Endothelial cell of umbilical vein (primary cell): ENCODE data around the gene TSPAN10. TPM values are rescaled to one million over a fixed set of nuclear protein-coding genes. Genes with fewer than 3 reads are reported as not detected.

Experiments
- BruUV-seq: library from RNA; stranded (reverse); fragments of 400-500 nt; replicated peaks from 2 replicates; lab custom pipeline; 2021; lab: Mats Ljungman, UMichigan
- CTCF ChIA-PET: fragments of 300-600, 350-600 bp; sonication (Branson Sonifier 250); formaldehyde crosslinking; loops from one replicate; lab custom pipeline; 2021; ENCODE audit warnings: antibody characterized with exemption, inconsistent platforms; lab: Charles Lee
- POLR2A ChIA-PET: fragments of 300-600, 350-600 bp; sonication (Branson Sonifier 250); formaldehyde crosslinking; loops from one replicate; lab custom pipeline; 2021; ENCODE audit warnings: antibody characterized with exemption, inconsistent platforms; lab: Charles Lee
- DNase-seq: peaks from one replicate; pipeline ENCODE4 v3.0.0-alpha.2; 2011; ENCODE audit warnings: low read depth, low spot score
- FAIRE-seq: peaks from 2 replicates; lab custom pipeline; 2011; peaks lifted over from hg19 to GRCh38; lab: Jason Lieb, UNC
- H2AFZ ChIP-seq: 2 replicates; pipeline ENCODE4 v1.6.0; 2012; ENCODE audit warnings: low read depth, low read length, control low read depth, inconsistent platforms
- H3K27ac ChIP-seq: 2 replicates; pipeline ENCODE4 v1.5.1; 2011; ENCODE audit warnings: low read depth, mild to moderate bottlenecking, control low read depth, low read length, moderate library complexity; ENCODE audit not compliant: insufficient read depth
- H3K27me3 ChIP-seq, 2 experiments: 2 replicates each; pipeline versions ENCODE4 v1.6.0 to v1.6.1; 2011; ENCODE audit warnings: low read length in 2 of 2, mixed read lengths in 1 of 2; ENCODE audit not compliant: control insufficient read depth in 2 of 2, insufficient read depth in 2 of 2
- H3K36me3 ChIP-seq, 2 experiments: 2 replicates in 1 of 2; 3 replicates in 1 of 2; pipeline ENCODE4 v1.5.1; 2011; ENCODE audit warnings: low read length in 2 of 2, mild to moderate bottlenecking in 1 of 2, moderate library complexity in 1 of 2; ENCODE audit not compliant: control insufficient read depth in 2 of 2, insufficient read depth in 2 of 2; ENCODE audit errors: extremely low read depth in 1 of 2
- H3K4me1 ChIP-seq: 3 replicates; pipeline ENCODE4 v1.5.1; 2011; ENCODE audit warnings: mild to moderate bottlenecking, low read length; ENCODE audit not compliant: control insufficient read depth, insufficient read depth; ENCODE audit errors: extremely low read depth
- H3K4me2 ChIP-seq: 2 replicates; pipeline ENCODE4 v1.6.1; 2011; ENCODE audit warnings: low read length, control low read depth, mixed read lengths; ENCODE audit not compliant: insufficient read depth
- H3K4me3 ChIP-seq, 3 experiments: fragments of 200-600 bp in 1 of 3; sonication (generic), shearing (Covaris generic) in 1 of 3; replicated peaks in 1 of 3; 2 replicates each; pipeline ENCODE4 v1.5.1; 2011 to 2016; ENCODE audit warnings: control low read depth in 3 of 3, low read length in 3 of 3, mild to moderate bottlenecking in 2 of 3, inconsistent platforms in 1 of 3, low read depth in 1 of 3, moderate library complexity in 1 of 3; ENCODE audit not compliant: insufficient read depth in 1 of 3
- H3K79me2 ChIP-seq: 2 replicates; pipeline ENCODE4 v1.6.0; 2012; ENCODE audit warnings: low read length, inconsistent platforms; ENCODE audit not compliant: control insufficient read depth, insufficient read depth
- H3K9ac ChIP-seq: replicated peaks from 2 replicates; pipeline ENCODE3; 2011; ENCODE audit warnings: low read length, control low read depth; ENCODE audit not compliant: insufficient read depth; ENCODE audit errors: extremely low read depth
- H3K9me1 ChIP-seq: replicated peaks from 3 replicates; pipeline ENCODE4 v1.6.0; 2011; ENCODE audit warnings: mild to moderate bottlenecking, low read length; ENCODE audit not compliant: control insufficient read depth, insufficient read depth; ENCODE audit errors: extremely low read depth
- H3K9me3 ChIP-seq: replicated peaks from 2 replicates; pipeline ENCODE4 v1.5.1; 2012; ENCODE audit warnings: low read length, inconsistent platforms; ENCODE audit not compliant: control insufficient read depth, insufficient read depth
- H4K20me1 ChIP-seq: replicated peaks from 2 replicates; pipeline ENCODE3; 2011; ENCODE audit warnings: mild to moderate bottlenecking, low read length; ENCODE audit not compliant: control insufficient read depth, insufficient read depth; ENCODE audit errors: extremely low read depth
- CTCF ChIP-seq, 2 donors: IDR thresholded peaks; 1 replicate in 1 of 2; 2 replicates in 1 of 2; pipeline ENCODE4 v1.5.1; 2011; ENCODE audit warnings: low read length in 2 of 2, mild to moderate bottlenecking in 2 of 2, moderate library complexity in 2 of 2, control low read depth in 1 of 2, inconsistent platforms in 1 of 2, low read depth in 1 of 2; ENCODE audit not compliant: insufficient read depth in 1 of 2; ENCODE audit errors: extremely low read depth in 1 of 2
- EZH2 ChIP-seq: IDR thresholded peaks from 2 replicates; pipeline ENCODE4 v1.6.1; 2012; ENCODE audit warnings: borderline replicate concordance, low read depth, mild to moderate bottlenecking, moderate library complexity, low read length, inconsistent platforms; ENCODE audit not compliant: severe bottlenecking
- FOS ChIP-seq: IDR thresholded peaks from 2 replicates; pipeline ENCODE4 v1.6.1; 2011; ENCODE audit warnings: mild to moderate bottlenecking, low read length, moderate library complexity, borderline replicate concordance; ENCODE audit not compliant: insufficient read depth
- GATA2 ChIP-seq: IDR thresholded peaks from 2 replicates; pipeline ENCODE4 v1.7.0; 2011; ENCODE audit warnings: low read depth, mild to moderate bottlenecking, moderate library complexity, mixed read lengths, low read length; ENCODE audit not compliant: insufficient read length, insufficient read depth
- JUN ChIP-seq: IDR thresholded peaks from 2 replicates; pipeline ENCODE4 v1.6.1; 2011; ENCODE audit warnings: borderline replicate concordance, low read depth; ENCODE audit not compliant: insufficient read length, insufficient read depth
- MAX ChIP-seq: IDR thresholded peaks from 2 replicates; pipeline ENCODE4 v1.6.1; 2011; ENCODE audit not compliant: insufficient read depth, insufficient read length
- MYC ChIP-seq: IDR thresholded peaks from one replicate; pipeline ENCODE4 v1.6.1; 2011; ENCODE audit warnings: mild to moderate bottlenecking, low read depth, low read length
- POLR2A ChIP-seq: IDR thresholded peaks from 2 replicates; pipeline ENCODE4 v1.6.1; 2012; ENCODE audit warnings: low read depth, mild to moderate bottlenecking, control low read depth, low read length
- POLR2AphosphoS5 ChIP-seq: IDR thresholded peaks from 2 replicates; pipeline ENCODE4 v1.6.1; 2012; ENCODE audit warnings: low read depth, mild to moderate bottlenecking, control low read depth, low read length, moderate library complexity; ENCODE audit not compliant: insufficient read depth
- dilution Hi-C: fragments of 300-500 bp; cut with MboI; formaldehyde crosslinking; loops from one replicate; pipeline ENCODE4 v1.15.0; 2019; ENCODE audit warnings: low sequenced_read_pairs; ENCODE audit not compliant: extremely low pct_ligation_motif_present
- intact Hi-C: fragments of 100-400 bp; cut with micrococcal nuclease; formaldehyde crosslinking; loops from one replicate; pipeline ENCODE4 v1.10.0; 2022
- polyA plus RNA-seq, 4 experiments: library from polyadenylated mRNA; depleted of rRNA in 3 of 4; stranded (reverse) in 3 of 4; unstranded in 1 of 4; fragments of >200 nt; gene quantifications; 2 replicates each; pipeline versions ENCODE4 v1.2.1 to v1.2.3, GENCODE V29; 2011 to 2012; ENCODE audit warnings: missing spikeins in 1 of 4
- total RNA-seq: library from RNA; stranded (reverse); gene quantifications from 2 replicates; pipeline ENCODE4 v1.2.3, GENCODE V29; 2021

Gene TSPAN10
- total and polyA plus RNA-seq, 2 donors (not counting 3 experiments of a cell fraction or from before 2014, with no cell fraction given): 0.91 to 1.1 TPM

- dilution Hi-C loops: no loop called here
- no peaks in the 10 kb centered on the region for H3K79me2 ChIP-seq
- no peak for TF ChIP-seq POLR2A
- TF ChIP-seq JUN: no peak
- TF ChIP-seq POLR2AphosphoS5: no peak
- no peak for TF ChIP-seq GATA2
- no peak for TF ChIP-seq EZH2
- no peak for TF ChIP-seq MAX
- no peak for TF ChIP-seq MYC
- TF ChIP-seq CTCF (IDR thresholded peaks at IDR 0.05; ENCODE audit: extremely low read depth in 1 of 2, insufficient read depth in 1 of 2, low read depth in 1 of 2, low read length in 2 of 2): no peak
- TF ChIP-seq FOS: no peak
- H4K20me1 ChIP-seq: no peaks in the 10 kb centered on the region
- no peaks in the 10 kb centered on the region for H3K36me3 ChIP-seq
- no peak for DNase-seq
- no peak overlapping the region for H2AFZ ChIP-seq
- H3K9ac ChIP-seq: no peak overlapping the region
- intact Hi-C loops: no loop called here
- H3K4me3 ChIP-seq: no peak overlapping the region
- peaks cover 4% of the 10 kb centered on the region in 2 experiments for H3K27me3 ChIP-seq
- no peak for FAIRE-seq
- H3K9me3 ChIP-seq: no peaks in the 10 kb centered on the region
- no peak overlapping the region for H3K4me2 ChIP-seq
- BruUV-seq: no TSS peak
- no peaks in the 10 kb centered on the region for H3K9me1 ChIP-seq
- POLR2A ChIA-PET: no interaction called here
- H3K4me1 ChIP-seq: peaks cover 4% of the 10 kb centered on the region
- H3K27ac ChIP-seq: no peak overlapping the region
- CTCF ChIA-PET: interaction anchor here (1.5 kb wide), 2 partner anchors 9 to 10 kb away, joined by 3 to 4 read pairs; no protein-coding TSS in a partner anchor
Observed at GRCh38 chr17:81641825-81642489, 5.0 kb downstream of the TSPAN10 start.
